Neural cell (in vitro differentiated cells): ENCODE data around the gene ZNF516.

Source experiments
- EZH2 ChIP-seq: fragments of 200-600, 300-800 bp; shearing (Covaris generic), sonication (generic); IDR thresholded peaks from 2 replicates; pipeline ENCODE4 v1.6.1; 2014; ENCODE audit warnings: antibody characterized with exemption, low read length, borderline replicate concordance, mild to moderate bottlenecking; ENCODE audit not compliant: insufficient read depth, poor library complexity, severe bottlenecking
- TF ChIP-seq, protein P1 (sequence below): fragments of 450-650 bp; IDR thresholded peaks from 2 replicates; pipeline ENCODE4 v1.5.1; 2014; ENCODE audit warnings: antibody characterized with exemption, mild to moderate bottlenecking, moderate library complexity; ENCODE audit not compliant: poor library complexity, severe bottlenecking

- TF ChIP-seq, protein P1, sequence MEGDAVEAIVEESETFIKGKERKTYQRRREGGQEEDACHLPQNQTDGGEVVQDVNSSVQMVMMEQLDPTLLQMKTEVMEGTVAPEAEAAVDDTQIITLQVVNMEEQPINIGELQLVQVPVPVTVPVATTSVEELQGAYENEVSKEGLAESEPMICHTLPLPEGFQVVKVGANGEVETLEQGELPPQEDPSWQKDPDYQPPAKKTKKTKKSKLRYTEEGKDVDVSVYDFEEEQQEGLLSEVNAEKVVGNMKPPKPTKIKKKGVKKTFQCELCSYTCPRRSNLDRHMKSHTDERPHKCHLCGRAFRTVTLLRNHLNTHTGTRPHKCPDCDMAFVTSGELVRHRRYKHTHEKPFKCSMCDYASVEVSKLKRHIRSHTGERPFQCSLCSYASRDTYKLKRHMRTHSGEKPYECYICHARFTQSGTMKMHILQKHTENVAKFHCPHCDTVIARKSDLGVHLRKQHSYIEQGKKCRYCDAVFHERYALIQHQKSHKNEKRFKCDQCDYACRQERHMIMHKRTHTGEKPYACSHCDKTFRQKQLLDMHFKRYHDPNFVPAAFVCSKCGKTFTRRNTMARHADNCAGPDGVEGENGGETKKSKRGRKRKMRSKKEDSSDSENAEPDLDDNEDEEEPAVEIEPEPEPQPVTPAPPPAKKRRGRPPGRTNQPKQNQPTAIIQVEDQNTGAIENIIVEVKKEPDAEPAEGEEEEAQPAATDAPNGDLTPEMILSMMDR, result no peak
- TF ChIP-seq EZH2, result no peak
Observed at GRCh38 chr18:76486574-76486973, 8.5 kb downstream of the ZNF516 start.
